ENCODE measurements around the gene AKR1B15. TPM values are rescaled to one million over a fixed set of nuclear protein-coding genes. Genes with fewer than 3 reads are reported as not detected.

AKR1B15 gene
- total and polyA plus RNA-seq, 2 experiments from 2014 or later = not detected

DNA sequence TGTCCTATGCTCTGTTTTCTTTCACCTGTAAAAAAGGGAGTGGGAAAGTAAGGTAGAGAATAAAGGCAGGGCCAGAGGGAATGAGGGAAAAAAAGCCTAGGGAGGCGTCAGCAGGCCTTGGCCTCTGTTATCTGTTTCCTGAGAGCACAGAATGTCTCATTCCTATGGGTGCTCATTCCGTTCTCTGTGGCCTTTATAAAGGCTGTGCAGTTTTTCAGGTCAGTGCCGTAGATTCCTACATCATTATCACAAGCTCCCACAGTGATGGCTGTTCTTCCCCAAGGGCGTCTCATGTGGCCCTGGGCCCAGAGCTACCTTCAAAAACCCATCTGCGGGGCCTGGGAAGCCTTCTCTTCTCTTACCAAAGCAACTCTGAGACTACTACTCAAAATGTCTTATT is 38.3 kb upstream of the AKR1B15 start:
- H3K9me3 Mint-ChIP-seq = no peaks in the 10 kb centered on the region; the same call in 2 of the 3 replicates
- no peaks in the 10 kb centered on the region for H3K27me3 Mint-ChIP-seq (ENCODE audit: insufficient read depth, low read depth, poor library complexity)
- H3K27ac Mint-ChIP-seq = no peak overlapping the region
- no peak for ATAC-seq
- no peaks in the 10 kb centered on the region for H3K27me3 ChIP-seq (ENCODE audit: insufficient read depth)
- no peaks in the 10 kb centered on the region for H3K9me2 ChIP-seq (ENCODE audit: insufficient read depth)
- no peak overlapping the region for H3K27ac ChIP-seq (ENCODE audit: low read depth)
- H3K4me1 ChIP-seq (ENCODE audit: insufficient read depth) = no peaks in the 10 kb centered on the region
- TF ChIP-seq ETS1 (IDR thresholded peaks at IDR 0.05) (no peak), NANOG (IDR thresholded peaks at IDR 0.05; ENCODE audit: borderline replicate concordance) (no peak), EZH2phosphoT487 (IDR thresholded peaks at IDR 0.05; ENCODE audit: unreplicated experiment) (no peak), EZH2 (IDR thresholded peaks at IDR 0.05; ENCODE audit: low read depth, unreplicated experiment) (no peak), CREB1 (CRISPR knock-in tag; IDR thresholded peaks at IDR 0.05; ENCODE audit: low read depth) (no peak), ZNF114 (CRISPR knock-in tag; IDR thresholded peaks at IDR 0.05) (no peak), POLR2AphosphoS5 (IDR thresholded peaks at IDR 0.05; ENCODE audit: low read depth) (no peak), STAT1 (IDR thresholded peaks at IDR 0.05; ENCODE audit: unreplicated experiment) (no peak), ZNF331 (CRISPR knock-in tag; IDR thresholded peaks at IDR 0.05; ENCODE audit: low read depth) (no peak), JUNB (IDR thresholded peaks at IDR 0.05; ENCODE audit: unreplicated experiment) (no peak)
- TF ChIP-seq, protein P1, sequence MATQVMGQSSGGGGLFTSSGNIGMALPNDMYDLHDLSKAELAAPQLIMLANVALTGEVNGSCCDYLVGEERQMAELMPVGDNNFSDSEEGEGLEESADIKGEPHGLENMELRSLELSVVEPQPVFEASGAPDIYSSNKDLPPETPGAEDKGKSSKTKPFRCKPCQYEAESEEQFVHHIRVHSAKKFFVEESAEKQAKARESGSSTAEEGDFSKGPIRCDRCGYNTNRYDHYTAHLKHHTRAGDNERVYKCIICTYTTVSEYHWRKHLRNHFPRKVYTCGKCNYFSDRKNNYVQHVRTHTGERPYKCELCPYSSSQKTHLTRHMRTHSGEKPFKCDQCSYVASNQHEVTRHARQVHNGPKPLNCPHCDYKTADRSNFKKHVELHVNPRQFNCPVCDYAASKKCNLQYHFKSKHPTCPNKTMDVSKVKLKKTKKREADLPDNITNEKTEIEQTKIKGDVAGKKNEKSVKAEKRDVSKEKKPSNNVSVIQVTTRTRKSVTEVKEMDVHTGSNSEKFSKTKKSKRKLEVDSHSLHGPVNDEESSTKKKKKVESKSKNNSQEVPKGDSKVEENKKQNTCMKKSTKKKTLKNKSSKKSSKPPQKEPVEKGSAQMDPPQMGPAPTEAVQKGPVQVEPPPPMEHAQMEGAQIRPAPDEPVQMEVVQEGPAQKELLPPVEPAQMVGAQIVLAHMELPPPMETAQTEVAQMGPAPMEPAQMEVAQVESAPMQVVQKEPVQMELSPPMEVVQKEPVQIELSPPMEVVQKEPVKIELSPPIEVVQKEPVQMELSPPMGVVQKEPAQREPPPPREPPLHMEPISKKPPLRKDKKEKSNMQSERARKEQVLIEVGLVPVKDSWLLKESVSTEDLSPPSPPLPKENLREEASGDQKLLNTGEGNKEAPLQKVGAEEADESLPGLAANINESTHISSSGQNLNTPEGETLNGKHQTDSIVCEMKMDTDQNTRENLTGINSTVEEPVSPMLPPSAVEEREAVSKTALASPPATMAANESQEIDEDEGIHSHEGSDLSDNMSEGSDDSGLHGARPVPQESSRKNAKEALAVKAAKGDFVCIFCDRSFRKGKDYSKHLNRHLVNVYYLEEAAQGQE (IDR thresholded peaks at IDR 0.05; ENCODE audit: unreplicated experiment) = no peak
- TF ChIP-seq, protein P2, sequence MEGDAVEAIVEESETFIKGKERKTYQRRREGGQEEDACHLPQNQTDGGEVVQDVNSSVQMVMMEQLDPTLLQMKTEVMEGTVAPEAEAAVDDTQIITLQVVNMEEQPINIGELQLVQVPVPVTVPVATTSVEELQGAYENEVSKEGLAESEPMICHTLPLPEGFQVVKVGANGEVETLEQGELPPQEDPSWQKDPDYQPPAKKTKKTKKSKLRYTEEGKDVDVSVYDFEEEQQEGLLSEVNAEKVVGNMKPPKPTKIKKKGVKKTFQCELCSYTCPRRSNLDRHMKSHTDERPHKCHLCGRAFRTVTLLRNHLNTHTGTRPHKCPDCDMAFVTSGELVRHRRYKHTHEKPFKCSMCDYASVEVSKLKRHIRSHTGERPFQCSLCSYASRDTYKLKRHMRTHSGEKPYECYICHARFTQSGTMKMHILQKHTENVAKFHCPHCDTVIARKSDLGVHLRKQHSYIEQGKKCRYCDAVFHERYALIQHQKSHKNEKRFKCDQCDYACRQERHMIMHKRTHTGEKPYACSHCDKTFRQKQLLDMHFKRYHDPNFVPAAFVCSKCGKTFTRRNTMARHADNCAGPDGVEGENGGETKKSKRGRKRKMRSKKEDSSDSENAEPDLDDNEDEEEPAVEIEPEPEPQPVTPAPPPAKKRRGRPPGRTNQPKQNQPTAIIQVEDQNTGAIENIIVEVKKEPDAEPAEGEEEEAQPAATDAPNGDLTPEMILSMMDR (conservative IDR thresholded peaks at IDR 0.05; ENCODE audit: low read depth in 2 of 2) = no peak
- no peaks in the 10 kb centered on the region for H4K20me1 ChIP-seq (replicated peaks; ENCODE audit: insufficient read depth)
- no peak overlapping the region for H3K4me3 Mint-ChIP-seq
- H3K4me1 Mint-ChIP-seq = peaks cover 4% of the 10 kb centered on the region; the same call in 2 of the 3 replicates
- H3K4me3 ChIP-seq = no peak overlapping the region
- no peaks in the 10 kb centered on the region for H3F3A ChIP-seq (replicated peaks; ENCODE audit: low read depth)
- H3K4me2 ChIP-seq = no peak overlapping the region
- H3K36me3 Mint-ChIP-seq (ENCODE audit: low read depth) = no peaks in the 10 kb centered on the region
- H2AFZ ChIP-seq = no peak overlapping the region
- no peaks in the 10 kb centered on the region for H3K36me3 ChIP-seq (ENCODE audit: insufficient read depth)
- H3K79me2 ChIP-seq (replicated peaks; ENCODE audit: insufficient read depth) = no peaks in the 10 kb centered on the region
- no peak for DNase-seq (ENCODE audit: low spot score)
